ENCODE results near the gene CCDC167. TPM values are rescaled to one million over a fixed set of nuclear protein-coding genes. Genes with fewer than 3 reads are reported as not detected.

CCDC167 gene
- total and polyA plus RNA-seq, 10 of the 15 experiments (the other 5 are each of a cell fraction or from before 2014, with no cell fraction given), result 74.9 to 380 (median 137) TPM

DNA sequence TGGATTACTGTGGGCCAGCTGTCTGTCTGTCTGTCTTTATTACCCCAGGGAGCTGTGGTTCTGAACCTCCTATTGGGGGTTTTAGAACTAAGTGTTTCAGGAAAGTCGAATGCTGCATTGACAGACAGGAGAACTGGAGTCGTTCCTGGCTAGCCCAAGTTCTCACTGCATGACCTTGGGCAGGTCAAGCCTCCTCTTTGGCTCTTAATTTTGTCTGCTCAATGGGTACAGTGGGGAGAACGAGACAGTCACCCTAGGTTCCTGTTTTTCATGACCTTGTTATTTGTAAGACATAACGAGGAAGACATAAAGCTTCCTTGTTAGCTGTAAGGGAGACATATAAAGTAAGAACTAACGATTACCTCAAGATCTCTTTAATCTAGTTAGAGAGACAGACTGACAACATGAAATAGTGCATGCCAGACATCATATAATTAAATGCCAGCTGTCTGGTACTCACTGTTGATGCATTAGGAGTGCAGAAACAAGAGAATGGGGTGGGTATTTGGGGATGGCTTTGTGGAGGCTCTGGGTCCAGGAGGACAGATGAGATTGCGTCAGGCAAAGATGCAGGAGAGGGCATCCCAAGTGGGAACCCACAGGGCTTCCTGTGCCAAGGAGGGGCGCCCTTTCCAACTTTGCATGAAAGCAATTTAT, 3.7 kb upstream of the CCDC167 start (continued):
- TF ChIP-seq MTA2 (IDR thresholded peaks at IDR 0.05; ENCODE audit: low read depth), result no peak
- no peak for TF ChIP-seq EGR1 (IDR thresholded peaks at IDR 0.05; ENCODE audit: borderline replicate concordance in 1 of 2, low read depth in 2 of 2, low read length in 2 of 2)
- TF ChIP-seq MXI1 (IDR thresholded peaks at IDR 0.05; ENCODE audit: low read depth, low read length), result no peak
- TF ChIP-seq, protein P1, sequence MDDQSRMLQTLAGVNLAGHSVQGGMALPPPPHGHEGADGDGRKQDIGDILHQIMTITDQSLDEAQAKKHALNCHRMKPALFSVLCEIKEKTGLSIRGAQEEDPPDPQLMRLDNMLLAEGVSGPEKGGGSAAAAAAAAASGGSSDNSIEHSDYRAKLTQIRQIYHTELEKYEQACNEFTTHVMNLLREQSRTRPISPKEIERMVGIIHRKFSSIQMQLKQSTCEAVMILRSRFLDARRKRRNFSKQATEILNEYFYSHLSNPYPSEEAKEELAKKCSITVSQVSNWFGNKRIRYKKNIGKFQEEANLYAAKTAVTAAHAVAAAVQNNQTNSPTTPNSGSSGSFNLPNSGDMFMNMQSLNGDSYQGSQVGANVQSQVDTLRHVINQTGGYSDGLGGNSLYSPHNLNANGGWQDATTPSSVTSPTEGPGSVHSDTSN (IDR thresholded peaks at IDR 0.05; ENCODE audit: insufficient replicate concordance, low read depth, low read length), result peak; percentile 17

DNA sequence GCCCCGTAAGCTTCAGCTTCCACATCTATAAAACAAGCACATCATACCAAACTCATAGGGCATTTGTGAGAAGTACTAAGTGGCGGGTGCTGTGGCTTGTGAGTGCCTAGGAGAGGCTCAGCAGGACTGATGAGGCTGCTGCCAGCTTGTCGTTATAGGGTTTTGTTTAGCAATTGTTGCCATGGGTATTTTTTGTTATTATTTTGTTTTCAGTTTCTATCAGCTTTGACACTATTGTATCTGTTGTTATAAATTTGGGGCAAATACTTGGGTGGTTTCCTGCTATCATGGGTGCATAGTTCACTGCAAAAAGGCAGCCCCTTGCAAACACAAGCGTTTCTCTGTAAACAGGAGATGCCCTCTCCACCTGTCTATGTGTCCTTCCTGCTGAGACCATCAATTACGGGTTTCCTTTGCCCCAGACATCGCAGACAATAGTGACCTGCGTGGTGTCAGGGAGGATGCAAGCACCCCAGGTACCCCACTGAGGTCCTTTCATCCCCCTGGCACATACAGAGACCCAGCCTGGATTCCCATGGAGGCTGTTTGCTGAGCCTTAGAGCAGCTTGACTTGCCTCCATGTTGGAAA, 3.1 kb upstream of the CCDC167 start:
- H3K4me3 ChIP-seq, result no peak overlapping the region
- ChIA-PET SMC1A (ENCODE audit: uncharacterized antibody, unreplicated experiment) (interaction anchor here (0.7 to 5.8 kb wide), 12 partner anchors 8 to 63 kb away, joined by 3 to 33 read pairs (median 5); no protein-coding TSS in a partner anchor), RAD21 (ENCODE audit: unreplicated experiment) (interaction anchor here (0.5 to 5.2 kb wide), 11 partner anchors 10 to 60 kb away, joined by 3 to 19 read pairs (median 5); no protein-coding TSS in a partner anchor), POLR2A (interaction anchor here (1.2 to 4.8 kb wide), 5 partner anchors 8 to 63 kb away, joined by 3 to 31 read pairs (median 7); no protein-coding TSS in a partner anchor), CTCF (interaction anchor here (1.2 to 3.5 kb wide), 5 partner anchors 10 to 63 kb away, joined by 3 to 19 read pairs (median 4); no protein-coding TSS in a partner anchor)
- H3K9me3 ChIP-seq (replicated peaks; ENCODE audit: control insufficient read depth, insufficient read depth, low read length), result no peaks in the 10 kb centered on the region
- H3K9ac ChIP-seq (ENCODE audit: control insufficient read depth, insufficient read depth, low read length), result no peak overlapping the region
- no TSS peak for BruUV-seq (replicated peaks)
- FAIRE-seq, result no peak
- no peaks in the 10 kb centered on the region for H3K36me3 ChIP-seq (ENCODE audit: control insufficient read depth in 2 of 2, insufficient read depth in 2 of 2, low read length in 1 of 2)
- in situ Hi-C loops (cut with MboI), result no loop called here
- H2AFZ ChIP-seq (ENCODE audit: control insufficient read depth, low read depth, low read length), result peak overlapping the region; percentile 50
- WGBS (ENCODE audit: insufficient coverage, insufficient replicate concordance, low lambda C conversion rate, missing lambda C conversion rate), result 16% methylated on average over 7 of the region's 7 CpGs
- peaks cover 32% of the 10 kb centered on the region for H3K4me1 ChIP-seq (ENCODE audit: control insufficient read depth, insufficient read depth, low read length)
- no peak for DNase-seq (ENCODE audit: low read depth, low spot score)
- ATAC-seq, result peak; percentile 36
- no peak for TF ChIP-seq SMAD1 (IDR thresholded peaks at IDR 0.05; ENCODE audit: low read depth, partially characterized antibody)
- TF ChIP-seq EP300 (IDR thresholded peaks at IDR 0.05; ENCODE audit: borderline replicate concordance in 1 of 2, control insufficient read depth in 1 of 2, low read depth in 2 of 2, low read length in 2 of 2), result peak in 1 of 2 experiments; percentile 59; a peak in 2 of 4 replicates
- peak; percentile 77; the same call in 1 of the 2 replicates for TF ChIP-seq BMI1 (IDR thresholded peaks at IDR 0.05; ENCODE audit: borderline replicate concordance)
- no peak for TF ChIP-seq MTA2 (IDR thresholded peaks at IDR 0.05; ENCODE audit: low read depth)
- TF ChIP-seq, protein P2, sequence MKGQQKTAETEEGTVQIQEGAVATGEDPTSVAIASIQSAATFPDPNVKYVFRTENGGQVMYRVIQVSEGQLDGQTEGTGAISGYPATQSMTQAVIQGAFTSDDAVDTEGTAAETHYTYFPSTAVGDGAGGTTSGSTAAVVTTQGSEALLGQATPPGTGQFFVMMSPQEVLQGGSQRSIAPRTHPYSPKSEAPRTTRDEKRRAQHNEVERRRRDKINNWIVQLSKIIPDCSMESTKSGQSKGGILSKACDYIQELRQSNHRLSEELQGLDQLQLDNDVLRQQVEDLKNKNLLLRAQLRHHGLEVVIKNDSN (IDR thresholded peaks at IDR 0.05; ENCODE audit: borderline replicate concordance, extremely low read length, insufficient read depth, low read depth, low read length), result no peak
- no peak for TF ChIP-seq RUNX3 (IDR thresholded peaks at IDR 0.05; ENCODE audit: low read length)
- TF ChIP-seq, protein P3, sequence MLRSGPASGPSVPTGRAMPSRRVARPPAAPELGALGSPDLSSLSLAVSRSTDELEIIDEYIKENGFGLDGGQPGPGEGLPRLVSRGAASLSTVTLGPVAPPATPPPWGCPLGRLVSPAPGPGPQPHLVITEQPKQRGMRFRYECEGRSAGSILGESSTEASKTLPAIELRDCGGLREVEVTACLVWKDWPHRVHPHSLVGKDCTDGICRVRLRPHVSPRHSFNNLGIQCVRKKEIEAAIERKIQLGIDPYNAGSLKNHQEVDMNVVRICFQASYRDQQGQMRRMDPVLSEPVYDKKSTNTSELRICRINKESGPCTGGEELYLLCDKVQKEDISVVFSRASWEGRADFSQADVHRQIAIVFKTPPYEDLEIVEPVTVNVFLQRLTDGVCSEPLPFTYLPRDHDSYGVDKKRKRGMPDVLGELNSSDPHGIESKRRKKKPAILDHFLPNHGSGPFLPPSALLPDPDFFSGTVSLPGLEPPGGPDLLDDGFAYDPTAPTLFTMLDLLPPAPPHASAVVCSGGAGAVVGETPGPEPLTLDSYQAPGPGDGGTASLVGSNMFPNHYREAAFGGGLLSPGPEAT (IDR thresholded peaks at IDR 0.05; ENCODE audit: low read depth), result peak; percentile 49; the same call in 1 of the 2 replicates
- TF ChIP-seq MXI1 (IDR thresholded peaks at IDR 0.05; ENCODE audit: low read depth, low read length), result peak; percentile 54; the same call in 1 of the 2 replicates
- 0 out of 2 replicates have a peak, but pooled peaks have one; percentile 17 for TF ChIP-seq IKZF1 (conservative IDR thresholded peaks at IDR 0.05)
- TF ChIP-seq RB1 (IDR thresholded peaks at IDR 0.05; ENCODE audit: borderline replicate concordance), result no peak
- TF ChIP-seq MEF2A (IDR thresholded peaks at IDR 0.05; ENCODE audit: insufficient read depth, low read depth, low read length), result no peak
- peak; percentile 24; the same call in 1 of the 2 replicates for TF ChIP-seq FOXK2 (IDR thresholded peaks at IDR 0.05)
- H3K27ac ChIP-seq (ENCODE audit: control insufficient read depth, insufficient read depth), result peak overlapping the region; percentile 8; the same call in 1 of the 2 replicates
- peaks cover 17% of the 10 kb centered on the region for H3K79me2 ChIP-seq (ENCODE audit: control insufficient read depth, insufficient read depth, low read length)
- H3K4me2 ChIP-seq (ENCODE audit: control insufficient read depth, insufficient read depth), result peak overlapping the region; percentile 49
- intact Hi-C loops (cut with micrococcal nuclease; ENCODE audit: unreplicated experiment), result no loop called here
- H4K20me1 ChIP-seq (ENCODE audit: control insufficient read depth, insufficient read depth), result no peaks in the 10 kb centered on the region
- no peaks in the 10 kb centered on the region for H3K27me3 ChIP-seq (replicated peaks in 1 of 2; ENCODE audit: control insufficient read depth in 2 of 2, insufficient read depth in 2 of 2, low read length in 1 of 2)
